GM12878 (cell line): ENCODE measurements around the gene SIK3. TPM values are rescaled to one million over a fixed set of nuclear protein-coding genes. Genes with fewer than 3 reads are reported as not detected.

Experiments
- ATAC-seq: fragments of 200-7000 bp; cut with Tn5 transposase; 3 replicates; pipeline ENCODE4 v1.9.1; 2020; ENCODE audit warnings: mild to moderate bottlenecking, moderate library complexity
- BruUV-seq: library from RNA; stranded (reverse); fragments of 400-500 nt; replicated peaks from 2 replicates; lab custom pipeline; 2021; lab: Mats Ljungman, UMichigan
- CTCF ChIA-PET: fragments of 300-600 bp; sonication (Branson Sonifier 250); formaldehyde crosslinking; extraction: SDS; loops from one replicate; lab custom pipeline; 2021; ENCODE audit warnings: inconsistent platforms; lab: Yijun Ruan, JAX
- POLR2A ChIA-PET: fragments of 350-600 bp; formaldehyde crosslinking; extraction: SDS; loops from one replicate; lab custom pipeline; 2021; ENCODE audit warnings: inconsistent platforms; lab: Charles Lee
- RAD21 ChIA-PET: fragments of 300-600 bp; sonication (Branson Sonifier 250); formaldehyde crosslinking; loops from one replicate; lab custom pipeline; 2023; ENCODE audit warnings: antibody characterized with exemption; ENCODE audit not compliant: unreplicated experiment; lab: Charles Lee
- SMC1A ChIA-PET: fragments of 300-600 bp; sonication (Branson Sonifier 250); formaldehyde crosslinking; loops from one replicate; lab custom pipeline; 2023; ENCODE audit not compliant: unreplicated experiment, uncharacterized antibody; lab: Charles Lee
- DNase-seq: peaks from one replicate; pipeline ENCODE4 v3.0.0-alpha.2; 2011; ENCODE audit warnings: low read depth, low spot score
- FAIRE-seq: peaks from 3 replicates; lab custom pipeline; 2011; peaks lifted over from hg19 to GRCh38; lab: Jason Lieb, UNC
- H2AFZ ChIP-seq: 2 replicates; pipeline ENCODE4 v1.6.0; 2011; ENCODE audit warnings: low read depth, low read length, control low read depth; ENCODE audit not compliant: control insufficient read depth
- H3K27ac ChIP-seq: 2 replicates; pipeline ENCODE4 v1.5.1; 2011; ENCODE audit warnings: control low read depth; ENCODE audit not compliant: control insufficient read depth, insufficient read depth
- H3K27me3 ChIP-seq, 2 experiments: replicated peaks in 1 of 2; 2 replicates each; pipeline versions ENCODE4 v1.6.0 to v1.6.1; 2011; ENCODE audit warnings: low read length in 1 of 2; ENCODE audit not compliant: control insufficient read depth in 2 of 2, insufficient read depth in 2 of 2
- H3K36me3 ChIP-seq, 2 experiments: 2 replicates each; pipeline ENCODE4 v1.5.1; 2011; ENCODE audit warnings: low read length in 1 of 2; ENCODE audit not compliant: control insufficient read depth in 2 of 2, insufficient read depth in 2 of 2
- H3K4me1 ChIP-seq: 2 replicates; pipeline ENCODE4 v1.6.1; 2011; ENCODE audit warnings: mild to moderate bottlenecking, low read length, moderate library complexity, mixed read lengths; ENCODE audit not compliant: control insufficient read depth, insufficient read depth
- H3K4me2 ChIP-seq: 2 replicates; pipeline ENCODE4 v1.6.0; 2011; ENCODE audit warnings: control low read depth; ENCODE audit not compliant: control insufficient read depth, insufficient read depth
- H3K4me3 ChIP-seq: fragments of 200-600 bp; sonication (generic); 2 replicates; pipeline ENCODE4 v1.5.1; 2016
- H3K79me2 ChIP-seq: 2 replicates; pipeline ENCODE4 v1.6.0; 2011; ENCODE audit warnings: low read length; ENCODE audit not compliant: control insufficient read depth, insufficient read depth
- H3K9ac ChIP-seq: 2 replicates; pipeline ENCODE4 v1.8.0; 2011; ENCODE audit warnings: low read length, control low read depth, mixed read lengths; ENCODE audit not compliant: control insufficient read depth, insufficient read depth
- H3K9me3 ChIP-seq: replicated peaks from 3 replicates; pipeline ENCODE4 v1.5.1; 2011; ENCODE audit warnings: mild to moderate bottlenecking, low read length; ENCODE audit not compliant: control insufficient read depth, insufficient read depth
- H4K20me1 ChIP-seq: 2 replicates; pipeline ENCODE4 v1.6.0; 2011; ENCODE audit not compliant: control insufficient read depth, insufficient read depth
- BCL11A ChIP-seq: IDR thresholded peaks from 2 replicates; pipeline ENCODE4 v1.6.1; 2011; ENCODE audit warnings: low read depth, low read length
- BMI1 ChIP-seq: fragments of 450-650 bp; IDR thresholded peaks from 2 replicates; pipeline ENCODE4 v1.6.1; 2016; ENCODE audit warnings: mild to moderate bottlenecking, moderate library complexity, borderline replicate concordance
- CBFB ChIP-seq: IDR thresholded peaks from 2 replicates; pipeline ENCODE4 v1.6.1; 2016; ENCODE audit warnings: antibody characterized with exemption, low read depth
- JUND ChIP-seq: IDR thresholded peaks from 2 replicates; pipeline ENCODE4 v1.6.1; 2012; ENCODE audit warnings: low read depth, mild to moderate bottlenecking, low read length, improper control_type of control experiment, moderate library complexity
- LARP7 ChIP-seq: fragments of 450-650 bp; IDR thresholded peaks from 2 replicates; pipeline ENCODE4 v1.6.1; 2017; ENCODE audit warnings: mild to moderate bottlenecking
- MEF2A ChIP-seq: IDR thresholded peaks from 2 replicates; pipeline ENCODE4 v1.6.1; 2011; ENCODE audit warnings: low read depth, mild to moderate bottlenecking, low read length, moderate library complexity; ENCODE audit not compliant: insufficient read depth
- MXI1 ChIP-seq: fragments of 150-350 bp; IDR thresholded peaks from 2 replicates; pipeline ENCODE4 v1.6.1; 2011; ENCODE audit warnings: low read depth, mild to moderate bottlenecking, inconsistent platforms, low read length, improper control_type of control experiment
- RAD21 ChIP-seq: IDR thresholded peaks from 2 replicates; pipeline ENCODE4 v1.6.1; 2011; ENCODE audit warnings: mild to moderate bottlenecking, low read depth, low read length, moderate library complexity; ENCODE audit not compliant: insufficient read depth
- SMC3 ChIP-seq: IDR thresholded peaks from 2 replicates; pipeline ENCODE4 v1.6.1; 2011; ENCODE audit warnings: low read length, improper control_type of control experiment, borderline replicate concordance
- ZBED1 ChIP-seq: IDR thresholded peaks from 2 replicates; pipeline ENCODE4 v1.6.1; 2016; ENCODE audit warnings: borderline replicate concordance
- ZZZ3 ChIP-seq: IDR thresholded peaks from 2 replicates; pipeline ENCODE4 v1.6.1; 2011; ENCODE audit warnings: low read depth; ENCODE audit not compliant: control insufficient read depth, insufficient read length
- WGBS: methylation state at CpG from one replicate; pipeline ENCODE4 v1.1.6; 2016; ENCODE audit warnings: low lambda C conversion rate; ENCODE audit not compliant: insufficient replicate concordance, insufficient coverage; ENCODE audit errors: missing lambda C conversion rate; 5-methylcytosine and 5-hydroxymethylcytosine counted together
- in situ Hi-C: fragments of 300-500 bp; cut with MboI; formaldehyde crosslinking; loops from 9 replicates; pipeline ENCODE4 v1.14.3; 2018; ENCODE audit warnings: mixed read lengths
- intact Hi-C: fragments of 100-400 bp; cut with micrococcal nuclease; formaldehyde crosslinking; loops from one replicate; pipeline ENCODE4 v1.14.2; 2022; ENCODE audit not compliant: unreplicated experiment
- polyA plus RNA-seq, 11 experiments: library from polyadenylated mRNA; depleted of rRNA in 4 of 11; unstranded in 6 of 11; stranded (reverse) in 5 of 11; fragments of >200 nt; fragmentation: Nextera tagmentation in 4 of 11; fragmentation: Illumina TruSeq in 1 of 11; extraction: Ambion mirVana in 4 of 11; extraction: Trizol in 1 of 11; gene quantifications; 1 replicate in 1 of 11; 2 replicates in 10 of 11; pipeline versions ENCODE4 v1.2.1 to v1.2.3, GENCODE V29; 2011 to 2016; ENCODE audit warnings: inconsistent platforms in 2 of 11, missing spikeins in 2 of 11, low read depth in 1 of 11
- total RNA-seq, 4 experiments: library from RNA; depleted of rRNA in 3 of 4; stranded (reverse); fragments of >200 nt in 3 of 4; fragmentation: Illumina TruSeq in 1 of 4; extraction: Trizol in 1 of 4; gene quantifications; 2 replicates each; pipeline versions ENCODE4 v1.2.1 to v1.2.3, GENCODE V29; 2013 to 2021
- TF ChIP-seq, protein P1 (sequence below): IDR thresholded peaks from 2 replicates; pipeline ENCODE4 v1.6.1; 2011; ENCODE audit warnings: mild to moderate bottlenecking, low read depth, low read length, moderate library complexity; ENCODE audit not compliant: insufficient replicate concordance
- TF ChIP-seq, protein P2 (sequence below): fragments of 450-650 bp; IDR thresholded peaks from 2 replicates; pipeline ENCODE4 v1.6.1; 2018; ENCODE audit warnings: borderline replicate concordance, mild to moderate bottlenecking; ENCODE audit not compliant: partially characterized antibody

SIK3 gene
- total and polyA plus RNA-seq, 10 of the 15 experiments (the other 5 are each of a cell fraction or from before 2014, with no cell fraction given) = 2.5 to 31.9 (median 11.1) TPM

DNA sequence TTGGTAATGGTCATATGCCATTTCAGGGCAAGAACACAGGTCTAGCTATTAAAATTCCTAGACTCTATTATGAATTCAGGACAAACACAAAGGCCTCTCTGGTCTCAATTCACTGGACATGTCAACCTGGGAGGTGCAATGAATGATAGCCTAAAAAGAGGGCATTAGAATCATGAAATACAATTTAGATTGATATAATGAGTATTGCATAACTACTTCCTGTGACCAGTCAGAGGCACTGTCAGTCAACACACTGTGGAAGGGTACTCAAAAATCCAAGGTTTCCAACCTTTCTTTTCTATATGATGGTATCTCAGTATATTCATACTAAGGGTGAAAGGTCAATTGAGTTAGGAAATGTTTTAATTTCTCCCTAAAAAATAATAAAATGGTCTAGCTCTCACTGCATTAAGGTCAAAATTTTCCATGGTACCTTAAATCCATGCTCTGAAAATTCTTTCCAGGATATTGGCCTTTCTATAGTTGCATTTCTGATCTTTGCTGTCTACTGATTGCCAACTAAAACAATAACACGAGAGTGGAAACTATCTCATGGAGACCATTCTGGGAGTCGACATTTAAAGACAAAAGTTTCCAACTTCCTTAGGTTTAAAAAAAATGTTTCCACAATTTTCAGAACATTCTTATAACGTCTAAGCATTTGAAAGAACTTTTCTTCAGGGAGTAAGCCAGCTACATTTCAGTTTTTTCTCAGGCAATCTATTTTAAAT is 179.1 kb downstream of the SIK3 start:
- WGBS = 82% methylated on average over 3 of the region's 3 CpGs
- Histone ChIP-seq H3K4me2 (no peak overlapping the region), H3K9me3 (no peaks in the 10 kb centered on the region), H3K4me3 (no peak overlapping the region), H3K79me2 (no peaks in the 10 kb centered on the region), H3K27me3 (no peaks in the 10 kb centered on the region), H3K9ac (no peak overlapping the region), H4K20me1 (no peaks in the 10 kb centered on the region), H3K27ac (no peak overlapping the region), H2AFZ (no peak overlapping the region), H3K36me3 (no peaks in the 10 kb centered on the region), H3K4me1 (no peaks in the 10 kb centered on the region)
- in situ Hi-C loops = no loop called here
- CTCF ChIA-PET = interaction anchor here (0.5 to 1.6 kb wide), 5 partner anchors 10 to 1695 kb away, joined by 3 to 6 read pairs (median 3); no protein-coding TSS in a partner anchor
- POLR2A ChIA-PET = interaction anchor here (0.6 to 1.3 kb wide), 2 partner anchors 10 to 1876 kb away, joined by 4 to 6 read pairs; no protein-coding TSS in a partner anchor
- no TSS peak for BruUV-seq
- no peak for FAIRE-seq
- SMC1A ChIA-PET = interaction anchor here (0.6 to 1.3 kb wide), 4 partner anchors 9 to 183 kb away, joined by 3 to 9 read pairs (median 3); no protein-coding TSS in a partner anchor
- 0 out of 2 replicates have a peak, but pooled peaks have one; percentile 6 for TF ChIP-seq RAD21
- TF ChIP-seq ZBED1 = no peak
- intact Hi-C loops = no loop called here
- RAD21 ChIA-PET = no interaction called here
- DNase-seq = no peak
- ATAC-seq = no peak

DNA sequence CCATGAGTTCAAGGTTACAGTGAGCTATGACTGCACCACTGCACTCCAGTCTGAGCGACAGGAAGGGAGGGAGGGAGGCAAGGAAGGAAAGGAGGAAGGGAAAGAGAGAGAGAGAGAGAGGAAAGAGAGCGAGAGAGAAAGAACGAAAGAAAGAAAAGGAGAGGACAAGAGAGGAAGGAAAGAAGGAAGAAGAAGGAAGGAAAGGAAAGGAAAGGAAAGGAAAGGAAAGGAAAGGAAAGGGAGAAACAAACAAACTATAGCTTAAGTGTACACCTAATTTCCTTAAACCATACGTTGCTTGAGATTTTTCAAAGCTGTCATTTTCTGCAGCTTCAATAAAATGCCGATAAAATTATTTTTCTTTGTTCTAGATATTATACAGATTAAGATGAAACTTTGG is 180.6 kb downstream of the SIK3 start:
- no TSS peak for BruUV-seq
- Histone ChIP-seq H3K4me3 (no peak overlapping the region), H4K20me1 (no peaks in the 10 kb centered on the region), H3K9me3 (no peaks in the 10 kb centered on the region), H3K4me2 (no peak overlapping the region), H3K9ac (no peak overlapping the region), H3K27me3 (no peaks in the 10 kb centered on the region), H2AFZ (no peak overlapping the region), H3K4me1 (no peaks in the 10 kb centered on the region), H3K79me2 (no peaks in the 10 kb centered on the region), H3K27ac (no peak overlapping the region), H3K36me3 (no peaks in the 10 kb centered on the region)
- in situ Hi-C loops = no loop called here
- DNase-seq (no peak), ATAC-seq (no peak), FAIRE-seq (no peak)
- CTCF ChIA-PET = interaction anchor here (0.7 to 1.7 kb wide), 5 partner anchors 8 to 83 kb away, joined by 3 to 8 read pairs (median 4); no protein-coding TSS in a partner anchor
- RAD21 ChIA-PET = interaction anchor here (0.7 kb wide), 1 partner anchor 9 kb away, joined by 3 read pairs; no protein-coding TSS in a partner anchor
- intact Hi-C loops = no loop called here
- 78% methylated on average over 5 of the region's 5 CpGs for WGBS
- POLR2A ChIA-PET = no interaction called here
- SMC1A ChIA-PET = interaction anchor here (0.5 to 1.4 kb wide), 5 partner anchors 9 to 200 kb away, joined by 3 to 4 read pairs (median 3); no protein-coding TSS in a partner anchor
- no peak for TF ChIP-seq BMI1
- no peak for TF ChIP-seq LARP7
- TF ChIP-seq ZZZ3 = no peak
- no peak for TF ChIP-seq CBFB
- TF ChIP-seq BCL11A = no peak
- TF ChIP-seq JUND = no peak
- TF ChIP-seq, protein P1, sequence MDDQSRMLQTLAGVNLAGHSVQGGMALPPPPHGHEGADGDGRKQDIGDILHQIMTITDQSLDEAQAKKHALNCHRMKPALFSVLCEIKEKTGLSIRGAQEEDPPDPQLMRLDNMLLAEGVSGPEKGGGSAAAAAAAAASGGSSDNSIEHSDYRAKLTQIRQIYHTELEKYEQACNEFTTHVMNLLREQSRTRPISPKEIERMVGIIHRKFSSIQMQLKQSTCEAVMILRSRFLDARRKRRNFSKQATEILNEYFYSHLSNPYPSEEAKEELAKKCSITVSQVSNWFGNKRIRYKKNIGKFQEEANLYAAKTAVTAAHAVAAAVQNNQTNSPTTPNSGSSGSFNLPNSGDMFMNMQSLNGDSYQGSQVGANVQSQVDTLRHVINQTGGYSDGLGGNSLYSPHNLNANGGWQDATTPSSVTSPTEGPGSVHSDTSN = no peak
- TF ChIP-seq, protein P2, sequence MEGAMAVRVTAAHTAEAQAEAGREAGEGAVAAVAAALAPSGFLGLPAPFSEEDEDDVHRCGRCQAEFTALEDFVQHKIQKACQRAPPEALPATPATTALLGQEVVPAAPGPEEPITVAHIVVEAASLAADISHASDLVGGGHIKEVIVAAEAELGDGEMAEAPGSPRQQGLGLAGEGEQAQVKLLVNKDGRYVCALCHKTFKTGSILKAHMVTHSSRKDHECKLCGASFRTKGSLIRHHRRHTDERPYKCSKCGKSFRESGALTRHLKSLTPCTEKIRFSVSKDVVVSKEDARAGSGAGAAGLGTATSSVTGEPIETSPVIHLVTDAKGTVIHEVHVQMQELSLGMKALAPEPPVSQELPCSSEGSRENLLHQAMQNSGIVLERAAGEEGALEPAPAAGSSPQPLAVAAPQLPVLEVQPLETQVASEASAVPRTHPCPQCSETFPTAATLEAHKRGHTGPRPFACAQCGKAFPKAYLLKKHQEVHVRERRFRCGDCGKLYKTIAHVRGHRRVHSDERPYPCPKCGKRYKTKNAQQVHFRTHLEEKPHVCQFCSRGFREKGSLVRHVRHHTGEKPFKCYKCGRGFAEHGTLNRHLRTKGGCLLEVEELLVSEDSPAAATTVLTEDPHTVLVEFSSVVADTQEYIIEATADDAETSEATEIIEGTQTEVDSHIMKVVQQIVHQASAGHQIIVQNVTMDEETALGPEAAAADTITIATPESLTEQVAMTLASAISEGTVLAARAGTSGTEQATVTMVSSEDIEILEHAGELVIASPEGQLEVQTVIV = no peak
- no peak for TF ChIP-seq MXI1
- no peak for TF ChIP-seq SMC3
- no peak for TF ChIP-seq MEF2A
